GM12878 (cell line): Measurements from ENCODE around the gene ABHD8. TPM values are rescaled to one million over a fixed set of nuclear protein-coding genes. Genes with fewer than 3 reads are reported as not detected.

ENCODE experiments used
- IRF3 ChIP-seq: fragments of 450-650 bp; IDR thresholded peaks from 2 replicates; pipeline ENCODE4 v1.6.1; 2014; ENCODE audit warnings: mild to moderate bottlenecking
- KDM1A ChIP-seq: fragments of 200-600 bp; sonication (generic); IDR thresholded peaks from 2 replicates; pipeline ENCODE4 v1.6.1; 2016; ENCODE audit warnings: borderline replicate concordance
- MXI1 ChIP-seq: fragments of 150-350 bp; IDR thresholded peaks from 2 replicates; pipeline ENCODE4 v1.6.1; 2011; ENCODE audit warnings: low read depth, mild to moderate bottlenecking, inconsistent platforms, low read length, improper control_type of control experiment
- REST ChIP-seq: IDR thresholded peaks from 2 replicates; pipeline ENCODE4 v1.6.1; 2012; ENCODE audit warnings: mild to moderate bottlenecking, low read depth, low read length
- TCF3 ChIP-seq: IDR thresholded peaks from 2 replicates; pipeline ENCODE4 v1.6.1; 2012; ENCODE audit warnings: low read depth, mild to moderate bottlenecking, low read length, borderline replicate concordance; ENCODE audit not compliant: insufficient read depth
- USF1 ChIP-seq: IDR thresholded peaks from 2 replicates; pipeline ENCODE4 v1.6.1; 2011; ENCODE audit warnings: borderline replicate concordance, low read depth, mild to moderate bottlenecking, moderate library complexity, mixed read lengths, low read length; ENCODE audit not compliant: insufficient read depth; ENCODE audit errors: extremely low read length
- USF2 ChIP-seq: IDR thresholded peaks from 2 replicates; pipeline ENCODE4 v1.6.1; 2011; ENCODE audit warnings: low read depth, low read length, improper control_type of control experiment, borderline replicate concordance
- polyA plus RNA-seq, 11 experiments: library from polyadenylated mRNA; depleted of rRNA in 4 of 11; unstranded in 6 of 11; stranded (reverse) in 5 of 11; fragments of >200 nt; fragmentation: Nextera tagmentation in 4 of 11; fragmentation: Illumina TruSeq in 1 of 11; extraction: Ambion mirVana in 4 of 11; extraction: Trizol in 1 of 11; gene quantifications; 1 replicate in 1 of 11; 2 replicates in 10 of 11; pipeline versions ENCODE4 v1.2.1 to v1.2.3, GENCODE V29; 2011 to 2016; ENCODE audit warnings: inconsistent platforms in 2 of 11, missing spikeins in 2 of 11, low read depth in 1 of 11
- total RNA-seq, 4 experiments: library from RNA; depleted of rRNA in 3 of 4; stranded (reverse); fragments of >200 nt in 3 of 4; fragmentation: Illumina TruSeq in 1 of 4; extraction: Trizol in 1 of 4; gene quantifications; 2 replicates each; pipeline versions ENCODE4 v1.2.1 to v1.2.3, GENCODE V29; 2013 to 2021

ABHD8 gene
- total and polyA plus RNA-seq, 10 of the 15 experiments (the other 5 are each of a cell fraction or from before 2014, with no cell fraction given) = 0.03 to 12.5 (median 6.0) TPM

- TF ChIP-seq REST (no peak), USF1 (peak; percentile 74), USF2 (peak; percentile 24; the same call in 1 of the 2 replicates), KDM1A (no peak), MXI1 (no peak), IRF3 (no peak), TCF3 (no peak)
Observed at GRCh38 chr19:17264641-17264979, 38.6 kb downstream of the ABHD8 start, which contains the start of gene USHBP1 (continued).
